IPS-15b (cell line): ENCODE measurements around the gene NPIPB12.
"Not testable (repeated sequence)": the region's sequence is repeated elsewhere in the genome, so short reads cannot be mapped to it uniquely, and the experiment has no call there.

ENCODE experiments used
- H3K27me3 ChIP-seq: one replicate; pipeline ENCODE4 v1.6.1; 2013; ENCODE audit warnings: low read length; ENCODE audit not compliant: control insufficient read depth, insufficient read depth
- H3K36me3 ChIP-seq: one replicate; pipeline ENCODE4 v1.6.1; 2013; ENCODE audit warnings: low read length; ENCODE audit not compliant: control insufficient read depth, insufficient read depth
- H3K4me1 ChIP-seq: one replicate; pipeline ENCODE4 v1.6.1; 2013; ENCODE audit warnings: mild to moderate bottlenecking, low read length; ENCODE audit not compliant: control insufficient read depth, insufficient read depth
- H3K4me3 ChIP-seq: one replicate; pipeline ENCODE4 v1.5.1; 2013; ENCODE audit warnings: low read depth, low read length
- H3K9ac ChIP-seq: one replicate; pipeline ENCODE4 v1.6.1; 2013; ENCODE audit warnings: low read depth, mild to moderate bottlenecking, low read length
- H3K9me3 ChIP-seq: one replicate; pipeline ENCODE4 v1.6.1; 2013; ENCODE audit warnings: mild to moderate bottlenecking, low read length; ENCODE audit not compliant: control insufficient read depth, insufficient read depth

Gene NPIPB12

GRCh38 chr16:29454828-29455227 lies 51.4 kb downstream of the NPIPB12 start:
- not testable (repeated sequence) for H3K9ac ChIP-seq

DNA sequence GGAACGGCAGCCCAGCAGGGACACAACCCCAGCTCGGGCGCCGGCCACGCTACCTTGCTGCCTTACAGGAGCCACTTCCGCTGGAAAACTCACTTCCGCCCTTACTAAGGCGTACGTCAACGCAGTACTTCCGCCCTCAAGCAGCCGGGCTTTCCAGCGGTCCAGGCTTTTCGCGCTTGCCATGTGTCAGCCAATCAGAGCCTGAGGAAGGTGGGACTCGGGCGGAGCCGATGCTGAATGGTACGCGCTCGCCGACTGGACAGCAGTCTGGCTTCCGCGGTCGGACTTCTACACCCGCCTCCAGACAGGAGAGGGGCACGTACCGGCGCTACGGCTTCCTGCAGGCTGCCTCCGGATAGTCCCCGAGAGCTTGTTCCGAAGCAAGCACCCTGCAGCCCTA lies 51.9 kb downstream of the NPIPB12 start, which contains the start of the genes BOLA2 and SLX1B:
BOLA2 (minus strand) TSS at position 83 of the 400 bp plus-strand sequence. CDS start 98 bp downstream, outside the sequence.
SLX1B (plus strand) TSS at position 265 of the 400 bp plus-strand sequence.
- H3K36me3 ChIP-seq, H3K27me3 ChIP-seq, H3K4me1 ChIP-seq, H3K4me3 ChIP-seq, H3K9me3 ChIP-seq, H3K9ac ChIP-seq: not testable (repeated sequence)

More at GRCh38 chr16:29454828-29455227, 51.4 kb downstream of the NPIPB12 start:
- not testable (repeated sequence) for H3K27me3 ChIP-seq, H3K9me3 ChIP-seq, H3K4me3 ChIP-seq, H3K4me1 ChIP-seq, H3K36me3 ChIP-seq

- H3K9ac ChIP-seq, H3K27me3 ChIP-seq, H3K4me1 ChIP-seq, H3K36me3 ChIP-seq, H3K4me3 ChIP-seq, H3K9me3 ChIP-seq: not testable (repeated sequence)
Measured at GRCh38 chr16:29453754-29454153, 52.5 kb downstream of the NPIPB12 start.
